Prostate gland (tissue), 2 donors: ENCODE measurements around the gene DUOX2. TPM values are rescaled to one million over a fixed set of nuclear protein-coding genes. Genes with fewer than 3 reads are reported as not detected.
A peak's percentile ranks its signal among the peaks of the same experiment; 100 is the strongest.

ENCODE experiments used
- DNase-seq: peaks from one replicate; pipeline ENCODE4 v3.0.0-alpha.2; 2019; ENCODE audit warnings: low spot score
- H3K27ac ChIP-seq, 2 donors: fragments of 200-600 bp; sonication (generic); 2 replicates each; pipeline ENCODE4 v1.5.1; 2017 to 2019
- H3K27me3 ChIP-seq: fragments of 200-600 bp; sonication (generic); replicated peaks from 2 replicates; pipeline ENCODE4 v1.5.1; 2019; ENCODE audit not compliant: insufficient read depth
- H3K36me3 ChIP-seq, 2 donors: fragments of 200-600 bp; sonication (generic); 1 replicate in 1 of 2; 2 replicates in 1 of 2; pipeline versions ENCODE4 v1.5.1 to v1.8.1; 2017 to 2019
- H3K4me1 ChIP-seq: fragments of 200-600 bp; sonication (generic); replicated peaks from 2 replicates; pipeline ENCODE4 v1.5.1; 2019
- H3K4me3 ChIP-seq, 2 donors: fragments of 200-600 bp; sonication (generic); 2 replicates each; pipeline ENCODE4 v1.5.1; 2017 to 2019
- H3K9me3 ChIP-seq: fragments of 200-600 bp; sonication (generic); 2 replicates; pipeline ENCODE4 v1.5.1; 2017
- CTCF ChIP-seq, 4 experiments: fragments of 200-600 bp in 2 of 4; fragments of 450-650 bp in 2 of 4; sonication (generic) in 2 of 4; IDR thresholded peaks; 1 replicate in 3 of 4; 2 replicates in 1 of 4; pipeline ENCODE4 v1.5.1; 2016 to 2019; ENCODE audit warnings: antibody characterized with exemption in 4 of 4, mild to moderate bottlenecking in 2 of 4, moderate library complexity in 2 of 4
- POLR2A ChIP-seq: fragments of 450-650 bp; IDR thresholded peaks from one replicate; pipeline ENCODE4 v1.6.1; 2016; ENCODE audit warnings: antibody characterized with exemption, mild to moderate bottlenecking
- POLR2AphosphoS5 ChIP-seq: sonication (generic); formaldehyde crosslinking; IDR thresholded peaks from one replicate; pipeline ENCODE4 v1.6.1; 2017; ENCODE audit warnings: antibody characterized with exemption
- WGBS: methylation state at CpG from one replicate; pipeline ENCODE4 v1.1.5; 2018; 5-methylcytosine and 5-hydroxymethylcytosine counted together
- intact Hi-C: fragments of 100-400 bp; cut with DNase I; formaldehyde crosslinking; loops from one replicate; pipeline ENCODE4 v1.14.2; 2022
- total RNA-seq, 2 donors: library from RNA; depleted of rRNA; stranded (reverse); fragments of >200 nt; gene quantifications; one replicate each; pipeline ENCODE4 v1.1.0, GENCODE V29; 2016

Gene DUOX2
- total RNA-seq, 2 donors from 2014 or later = 2.3 to 2.5 TPM

GRCh38 chr15:45113380-45113990 is 487 bp downstream of the DUOX2 start:
- Histone ChIP-seq H3K27me3 (peaks cover 46% of the 10 kb centered on the region), H3K4me3 (no peak overlapping the region), H3K9me3 (no peaks in the 10 kb centered on the region), H3K36me3 (no peaks in the 10 kb centered on the region), H3K4me1 (peaks cover 2% of the 10 kb centered on the region), H3K27ac (no peak overlapping the region)
- TF ChIP-seq CTCF (IDR thresholded peaks at IDR 0.05) = no peak
- no peak for TF ChIP-seq POLR2A
- TF ChIP-seq POLR2AphosphoS5 = no peak
- no peak for DNase-seq
- intact Hi-C loops = no loop called here
- 7% methylated on average over 14 of the region's 14 CpGs for WGBS

DNA sequence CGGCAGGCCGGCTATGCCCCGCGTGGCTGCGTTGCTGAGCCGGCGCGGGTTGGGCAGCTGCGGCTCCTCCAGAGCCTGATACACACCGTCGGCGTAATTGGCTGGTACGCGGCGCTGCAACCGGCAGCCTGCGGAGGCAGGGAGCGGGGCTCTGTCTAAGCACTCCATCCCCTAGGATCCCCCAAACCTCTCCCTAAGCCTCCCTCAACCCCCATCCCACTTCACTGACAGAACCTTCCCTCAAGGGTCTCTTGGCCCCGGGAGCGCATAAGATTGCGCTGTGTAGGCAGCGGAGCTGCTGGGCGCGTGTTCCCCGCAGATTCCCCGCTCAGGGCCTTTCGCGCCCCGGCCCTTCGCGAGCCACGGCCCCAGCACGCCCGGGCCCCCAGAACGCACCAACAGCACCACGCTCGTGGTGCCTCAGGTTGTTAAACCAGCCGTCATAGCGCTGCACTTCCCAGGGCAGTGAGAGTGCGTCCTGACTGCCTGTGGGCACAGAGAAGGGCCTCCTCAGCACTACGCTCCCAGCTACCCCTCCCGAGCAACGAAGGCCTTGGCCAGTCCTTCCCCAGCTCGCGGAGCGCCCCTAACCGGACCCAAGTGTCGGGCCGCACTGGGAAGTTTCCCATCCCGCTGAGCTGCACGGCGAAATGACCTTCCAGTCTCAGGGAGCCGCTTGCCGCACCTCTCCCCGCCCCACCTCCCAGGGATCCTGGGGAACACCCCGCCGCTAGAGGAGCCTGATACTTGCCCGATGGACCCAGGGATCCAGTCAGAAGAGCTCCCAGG is 1.2 kb downstream of the DUOX2 start:
- 2% methylated on average over 51 of the region's 58 CpGs for whole genome bisulfite sequencing
- no peak for TF ChIP-seq POLR2AphosphoS5
- no peak for TF ChIP-seq CTCF (IDR thresholded peaks at IDR 0.05)
- TF ChIP-seq POLR2A = no peak
- Histone ChIP-seq H3K27ac (no peak overlapping the region), H3K27me3 (peaks cover 46% of the 10 kb centered on the region), H3K36me3 (no peaks in the 10 kb centered on the region), H3K4me3 (peak overlapping the region in 1 of 2 donors; percentile 7), H3K4me1 (peaks cover 2% of the 10 kb centered on the region), H3K9me3 (no peaks in the 10 kb centered on the region)
- intact Hi-C loops = no loop called here
- DNase-seq = no peak

DNA sequence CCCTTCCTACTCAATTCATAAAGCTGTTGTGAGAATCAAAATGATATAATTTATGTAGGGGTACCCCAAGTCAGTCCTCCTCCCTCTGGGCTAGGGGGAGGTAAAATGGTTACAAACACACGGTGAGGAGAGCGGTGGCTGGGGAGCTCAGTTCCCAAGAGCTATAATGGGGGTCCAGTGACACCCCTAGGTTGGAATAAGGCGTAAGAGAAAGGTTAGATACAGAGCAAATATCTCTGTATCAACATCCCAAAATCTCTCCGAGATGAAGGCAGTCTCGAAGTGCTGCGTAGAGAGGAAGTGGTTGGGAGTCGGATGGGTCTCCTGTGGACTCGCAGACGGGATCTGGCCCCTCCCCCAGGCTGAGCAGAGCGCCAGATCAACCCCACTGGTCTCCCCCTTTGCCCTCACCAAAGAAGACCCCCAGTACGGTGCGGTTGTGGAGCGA is 1.8 kb downstream of the DUOX2 start:
- H3K27me3 ChIP-seq = peaks cover 46% of the 10 kb centered on the region
- no peak for TF ChIP-seq POLR2AphosphoS5
- TF ChIP-seq POLR2A = no peak
- no peak for TF ChIP-seq CTCF (IDR thresholded peaks at IDR 0.05)
- no peak overlapping the region for H3K27ac ChIP-seq
- no peaks in the 10 kb centered on the region for H3K9me3 ChIP-seq
- H3K4me1 ChIP-seq = peaks cover 2% of the 10 kb centered on the region
- peak overlapping the region in 1 of 2 donors; percentile 7 for H3K4me3 ChIP-seq
- intact Hi-C loops = no loop called here
- DNase-seq = no peak
- H3K36me3 ChIP-seq = no peaks in the 10 kb centered on the region
- 9% methylated on average over 12 of the region's 13 CpGs for WGBS

DNA sequence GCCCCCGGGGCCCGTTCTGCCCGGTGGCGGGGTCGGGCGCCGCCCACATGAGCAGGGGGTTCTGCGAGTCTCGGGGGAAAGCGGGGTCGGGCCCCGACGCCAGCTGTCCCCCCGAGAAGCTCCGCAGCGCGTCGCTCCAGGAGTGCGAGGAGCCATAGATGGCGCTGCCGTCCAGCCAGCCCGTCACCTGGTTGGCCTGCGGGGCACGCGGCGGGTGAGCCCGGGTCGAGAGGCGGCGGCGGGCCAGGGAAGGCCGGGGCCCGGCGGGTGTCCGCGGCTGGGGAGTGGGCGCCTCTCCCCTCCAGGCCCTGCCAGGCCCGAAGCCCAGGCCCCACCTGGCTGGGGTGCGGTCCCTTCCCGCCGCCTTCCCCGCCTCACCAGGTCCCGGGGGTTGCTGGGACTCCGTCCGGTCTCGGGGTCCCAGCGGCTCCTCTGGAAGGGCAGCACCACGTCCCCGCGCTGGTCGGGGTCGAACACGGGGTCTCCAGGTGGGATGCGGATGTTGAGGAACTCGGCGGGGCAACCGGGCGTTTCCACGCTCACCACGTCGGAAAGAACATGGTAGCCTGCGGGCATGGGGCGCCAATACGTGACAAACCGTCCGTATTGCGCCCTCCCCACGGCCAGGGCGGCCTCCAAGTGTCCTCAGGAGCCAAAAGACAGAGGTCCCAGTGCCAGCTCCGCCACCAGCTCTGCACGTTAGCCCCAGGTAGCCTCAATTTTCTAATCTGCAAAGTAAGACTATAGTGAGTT is 2.4 kb downstream of the DUOX2 start:
- TF ChIP-seq POLR2AphosphoS5 = no peak
- TF ChIP-seq POLR2A = no peak
- TF ChIP-seq CTCF (IDR thresholded peaks at IDR 0.05) = no peak
- 6% methylated on average over 66 of the region's 71 CpGs for WGBS
- intact Hi-C loops = no loop called here

More for the DNA sequence above, 2.4 kb downstream of the DUOX2 start:
- Histone ChIP-seq H3K4me3 (no peak overlapping the region), H3K27me3 (peaks cover 44% of the 10 kb centered on the region), H3K4me1 (peaks cover 2% of the 10 kb centered on the region), H3K27ac (no peak overlapping the region), H3K36me3 (no peaks in the 10 kb centered on the region), H3K9me3 (no peaks in the 10 kb centered on the region)
- no peak for DNase-seq
